GM21390 (cell line): ENCODE measurements around the gene NUMB.

Experiments used
- ATAC-seq: cut with Tn5 transposase; IDR thresholded peaks from one replicate; pipeline ENCODE4 v1.9.1; 2021; ENCODE audit not compliant: unreplicated experiment

The NUMB gene

DNA sequence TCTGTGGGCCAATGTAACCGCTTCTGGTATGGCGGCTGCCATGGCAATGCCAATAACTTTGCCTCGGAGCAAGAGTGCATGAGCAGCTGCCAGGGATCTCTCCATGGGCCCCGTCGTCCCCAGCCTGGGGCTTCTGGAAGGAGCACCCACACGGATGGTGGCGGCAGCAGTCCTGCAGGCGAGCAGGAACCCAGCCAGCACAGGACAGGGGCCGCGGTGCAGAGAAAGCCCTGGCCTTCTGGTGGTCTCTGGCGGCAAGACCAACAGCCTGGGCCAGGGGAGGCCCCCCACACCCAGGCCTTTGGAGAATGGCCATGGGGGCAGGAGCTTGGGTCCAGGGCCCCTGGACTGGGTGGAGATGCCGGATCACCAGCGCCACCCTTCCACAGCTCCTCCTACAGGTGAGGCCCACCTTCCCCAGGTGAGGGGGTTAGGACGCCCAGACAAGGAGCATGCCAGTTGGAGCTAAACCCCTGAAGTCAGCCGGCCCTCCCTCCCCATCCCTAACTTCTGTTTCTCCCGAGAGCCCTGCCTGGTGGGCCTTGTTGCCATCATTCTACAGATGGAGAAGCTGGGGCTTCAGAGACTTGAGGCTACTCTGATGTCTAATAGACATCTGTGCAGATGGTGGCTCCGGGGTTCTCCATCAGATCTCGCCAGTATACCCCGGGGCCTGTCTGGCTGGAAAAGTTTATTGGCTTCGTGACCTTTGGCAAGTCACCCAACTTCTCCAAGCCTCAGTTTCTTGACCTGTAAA lies 195.7 kb downstream of the NUMB start:
- ATAC-seq, result no peak

DNA sequence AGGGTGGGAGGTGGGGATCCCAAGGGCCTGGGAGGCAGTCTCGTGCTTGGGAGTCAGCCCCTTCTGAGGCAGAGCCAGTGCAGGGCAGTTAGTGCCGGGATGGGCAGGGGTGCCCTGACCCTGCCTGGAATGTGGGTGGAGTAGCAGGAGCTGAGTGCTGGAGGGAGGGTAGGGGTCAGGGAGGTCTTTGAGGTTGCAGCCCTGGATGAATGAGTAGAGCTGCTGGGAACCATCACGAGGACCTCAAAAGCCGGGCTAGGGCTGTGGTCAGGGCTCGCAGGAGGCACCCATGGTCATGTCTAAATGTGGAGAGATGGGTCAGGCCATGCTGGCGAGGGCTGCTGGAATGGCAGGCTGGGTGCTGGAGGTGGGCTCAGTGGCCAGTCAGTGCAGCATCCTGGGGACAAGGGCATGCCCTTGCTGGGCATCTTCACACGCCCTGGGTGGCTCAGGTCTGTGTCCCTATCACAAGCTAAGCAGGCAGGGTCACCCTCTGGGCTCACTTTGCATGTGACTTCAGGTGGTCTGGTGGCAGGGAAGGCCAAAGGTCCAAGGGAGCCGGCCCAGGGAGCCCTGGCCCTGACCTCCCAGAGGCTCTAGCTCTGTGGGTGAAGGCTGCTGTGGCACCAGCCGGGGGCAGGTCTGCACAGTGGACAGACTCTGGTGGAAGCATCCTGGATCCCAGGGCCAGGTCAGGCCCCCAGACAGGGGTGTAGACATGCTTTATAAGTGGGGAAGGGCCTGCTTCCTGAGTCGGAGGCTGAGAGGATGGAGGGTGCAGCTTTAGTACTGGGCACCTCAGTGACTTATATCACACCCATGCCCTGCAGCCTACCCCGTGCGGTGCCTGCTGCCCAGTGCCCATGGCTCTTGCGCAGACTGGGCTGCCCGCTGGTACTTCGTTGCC lies 196.6 kb downstream of the NUMB start:
- no peak for ATAC-seq

- ATAC-seq, result no peak
Measured at GRCh38 chr14:73261075-73261474, 197.3 kb downstream of the NUMB start.

DNA sequence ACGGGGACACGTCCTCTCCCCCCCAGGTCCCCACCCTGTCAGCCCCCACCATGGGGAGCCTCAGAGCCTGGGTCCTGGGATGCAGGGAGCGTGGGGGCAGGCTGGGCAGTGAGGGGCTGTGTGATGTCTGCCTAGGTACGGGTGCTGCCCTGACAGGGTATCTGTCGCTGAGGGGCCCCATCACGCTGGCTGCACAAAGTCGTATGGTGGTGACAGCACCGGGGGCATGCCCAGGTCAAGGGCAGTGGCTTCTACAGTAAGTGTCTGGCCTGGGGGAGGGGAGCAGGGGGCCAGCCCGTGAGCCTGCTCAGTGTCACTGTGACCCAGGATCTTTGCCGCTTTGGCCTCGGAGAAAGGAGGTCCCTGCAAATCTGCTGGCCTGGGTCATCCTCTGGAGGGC lies 197.8 kb downstream of the NUMB start:
- ATAC-seq, result no peak

- ATAC-seq, result no peak
Measured at GRCh38 chr14:73259837-73260236, 198.5 kb downstream of the NUMB start.

DNA sequence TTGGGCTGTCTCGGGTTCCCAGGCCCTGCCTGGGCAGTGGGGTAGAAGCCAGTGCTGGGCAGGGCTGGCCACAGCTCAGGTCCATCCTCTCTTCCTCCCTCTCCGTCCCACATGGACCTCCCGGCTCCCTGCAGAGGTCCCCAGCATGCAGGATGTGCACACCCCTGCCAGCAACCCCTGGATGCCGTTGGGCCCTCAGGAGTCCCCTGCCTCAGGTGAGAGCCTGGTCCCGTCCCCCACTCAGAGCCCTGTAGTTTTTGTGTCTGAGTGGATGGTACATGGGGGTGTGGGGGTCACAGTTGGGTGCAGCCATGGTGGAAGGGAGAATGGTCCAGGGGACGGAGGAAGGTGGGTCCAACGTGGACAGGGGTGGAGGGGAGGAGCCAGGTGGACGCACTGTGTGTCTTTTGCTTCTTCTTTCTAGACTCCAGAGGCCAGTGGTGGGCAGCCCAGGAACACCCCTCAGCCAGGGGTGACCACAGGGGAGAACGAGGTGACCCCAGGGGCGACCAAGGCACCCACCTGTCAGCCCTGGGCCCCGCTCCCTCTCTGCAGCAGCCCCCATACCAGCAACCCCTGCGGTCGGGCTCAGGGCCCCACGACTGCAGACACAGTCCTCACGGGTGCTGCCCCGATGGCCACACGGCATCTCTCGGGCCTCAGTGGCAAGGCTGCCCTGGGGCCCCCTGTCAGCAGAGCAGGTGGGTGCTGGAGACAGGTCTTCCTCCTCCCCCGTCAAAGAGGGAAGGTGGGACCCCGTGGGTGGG lies 199.3 kb downstream of the NUMB start:
- no peak for ATAC-seq

DNA sequence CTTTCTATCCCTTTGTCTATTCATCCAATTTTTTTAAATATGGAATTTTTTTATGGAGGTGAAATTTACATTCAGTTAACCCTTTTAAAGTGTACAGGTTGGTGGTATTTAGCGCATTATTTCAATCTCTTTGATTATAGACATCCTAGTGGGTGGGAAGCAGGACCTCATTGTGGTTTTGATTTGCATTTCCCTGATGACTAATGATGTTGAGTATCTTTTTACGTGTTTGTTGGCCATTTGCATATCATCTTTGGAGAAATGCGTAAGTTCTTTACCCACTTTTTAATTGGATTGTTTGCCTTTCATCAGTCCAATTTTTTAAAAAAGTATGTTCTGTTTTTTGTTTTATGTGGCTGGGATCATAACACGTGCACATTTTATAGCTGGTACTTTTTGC lies 200.3 kb downstream of the NUMB start:
- ATAC-seq, result no peak

- ATAC-seq, result no peak
Measured at GRCh38 chr14:73255693-73256225, 202.6 kb downstream of the NUMB start.

DNA sequence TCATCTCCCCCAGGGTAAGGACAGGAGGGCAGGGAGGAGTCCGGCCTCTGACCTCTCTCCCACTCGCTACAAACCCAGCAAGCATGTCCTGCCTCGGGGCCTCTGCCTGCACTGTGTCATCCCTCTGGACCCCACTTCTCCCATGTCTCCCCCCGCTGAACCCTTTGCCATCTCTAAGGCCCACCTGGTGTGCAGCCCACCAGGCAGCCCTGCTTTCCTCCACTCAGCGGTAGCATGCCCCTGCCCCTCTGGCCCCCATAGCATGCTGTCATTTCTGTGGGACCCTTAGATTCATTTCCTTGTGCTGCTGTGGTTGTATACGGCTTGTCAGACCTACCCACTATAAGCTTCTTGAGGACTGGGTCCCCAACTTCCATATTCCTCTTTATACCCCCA lies 203.3 kb downstream of the NUMB start:
- no peak for ATAC-seq

DNA sequence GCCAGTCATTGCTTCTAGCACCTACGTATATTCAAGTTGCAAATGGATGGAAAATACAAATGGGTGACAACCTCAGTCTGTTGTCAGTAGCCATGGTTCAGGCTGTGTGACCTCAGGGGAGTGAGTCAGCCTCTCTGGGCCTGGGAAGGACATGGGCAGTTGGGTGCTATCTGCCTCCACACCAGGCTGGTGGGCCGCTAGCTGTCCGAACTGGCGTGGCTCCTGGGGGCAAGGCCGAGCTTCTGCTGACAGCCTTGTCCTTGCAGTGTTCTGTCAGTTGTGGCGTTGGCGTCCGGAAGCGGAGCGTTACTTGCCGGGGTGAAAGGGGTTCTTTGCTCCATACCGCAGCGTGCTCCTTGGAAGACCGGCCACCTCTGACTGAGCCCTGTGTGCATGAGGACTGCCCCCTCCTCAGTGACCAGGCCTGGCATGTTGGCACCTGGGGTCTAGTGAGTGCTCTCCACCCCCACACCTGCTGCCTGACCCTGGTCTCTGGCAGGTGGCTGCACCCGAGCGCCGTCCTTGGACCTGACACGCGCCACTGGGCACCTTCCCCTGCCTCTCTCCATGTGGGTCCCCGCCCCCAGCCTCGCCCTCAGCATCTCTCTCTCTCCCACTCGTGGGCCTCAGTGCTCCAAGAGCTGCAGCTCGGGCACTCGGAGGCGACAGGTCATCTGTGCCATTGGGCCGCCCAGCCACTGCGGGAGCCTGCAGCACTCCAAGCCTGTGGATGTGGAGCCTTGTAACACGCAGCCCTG lies 203.9 kb downstream of the NUMB start:
- no peak for ATAC-seq

- ATAC-seq, result no peak
Measured at GRCh38 chr14:73253721-73254120, 204.6 kb downstream of the NUMB start.

DNA sequence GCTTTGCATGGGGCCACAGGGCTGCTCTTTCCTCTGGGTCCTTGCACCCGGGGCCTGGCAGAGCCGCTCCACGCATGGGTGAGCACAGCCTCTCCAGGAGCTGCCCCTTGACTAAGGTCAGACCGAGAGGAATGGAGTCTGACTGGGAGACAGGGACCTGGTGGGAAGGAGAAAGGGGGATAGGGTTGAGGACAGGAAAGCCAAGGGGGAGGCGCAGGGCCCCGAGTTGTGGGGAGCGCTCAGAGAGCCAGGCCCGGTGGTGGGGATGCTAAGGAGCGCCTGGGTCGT lies 205.1 kb downstream of the NUMB start:
- ATAC-seq, result no peak

- ATAC-seq, result no peak
Measured at GRCh38 chr14:73252491-73253322, 205.6 kb downstream of the NUMB start.

- ATAC-seq, result no peak
Measured at GRCh38 chr14:73251516-73252215, 206.7 kb downstream of the NUMB start.

GRCh38 chr14:73250781-73251500 lies 207.4 kb downstream of the NUMB start:
- ATAC-seq, result no peak

DNA sequence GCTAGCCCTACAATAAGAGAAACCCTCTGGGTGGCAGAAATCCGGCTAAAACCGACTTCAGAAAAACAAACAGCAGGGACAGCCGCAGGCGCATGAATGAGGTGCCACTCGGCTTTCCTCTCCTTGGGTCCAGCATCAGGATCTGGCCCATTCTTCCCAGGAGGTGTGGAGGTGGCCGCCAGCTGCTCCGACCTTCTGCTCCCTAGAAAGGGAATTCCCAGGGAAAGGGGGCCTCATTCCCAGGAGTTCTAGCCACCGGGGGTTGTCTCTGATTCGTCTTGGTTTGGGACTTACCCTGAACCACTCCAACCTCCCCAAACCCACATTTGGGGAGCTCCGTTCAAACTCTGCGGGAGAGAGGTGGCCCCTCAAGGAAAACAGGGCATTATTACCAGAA lies 208.0 kb downstream of the NUMB start:
- ATAC-seq, result no peak

- ATAC-seq, result no peak
Measured at GRCh38 chr14:73249564-73250316, 208.6 kb downstream of the NUMB start.

GRCh38 chr14:73249108-73249507 lies 209.2 kb downstream of the NUMB start:
- ATAC-seq, result no peak
